ENCODE results near the gene NEK7. TPM values are rescaled to one million over a fixed set of nuclear protein-coding genes. Genes with fewer than 3 reads are reported as not detected.

NEK7 gene
- total RNA-seq, 4 donors from 2014 or later: 50.4 to 71.6 (median 57.3) TPM

DNA sequence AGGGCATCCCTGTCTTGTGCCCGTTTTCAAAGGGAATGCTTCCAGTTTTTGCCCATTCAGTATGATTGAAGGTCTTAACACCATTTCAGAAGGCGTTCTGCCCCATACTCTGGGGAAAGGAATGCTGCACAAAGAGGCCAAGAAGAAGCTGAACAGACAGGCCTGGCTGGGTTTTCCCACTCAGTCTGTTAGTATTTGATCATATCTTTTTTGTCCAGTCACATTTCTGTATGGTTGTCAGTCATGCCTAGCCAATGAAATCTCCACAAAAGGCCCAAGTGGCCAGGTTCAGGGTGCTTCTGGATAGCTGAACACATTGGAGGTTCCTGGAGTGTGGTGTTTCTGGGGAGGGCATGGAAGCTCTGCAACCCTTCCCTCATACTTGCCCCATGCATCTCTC, 72.1 kb downstream of the NEK7 start:
- intact Hi-C loops (cut with DNase I; ENCODE audit: low total_unique reads): no loop called here
- H3K4me3 ChIP-seq (ENCODE audit: low read depth, poor library complexity, severe bottlenecking): no peak overlapping the region
- no peak for TF ChIP-seq POLR2A (IDR thresholded peaks at IDR 0.05)
- TF ChIP-seq, protein P1, sequence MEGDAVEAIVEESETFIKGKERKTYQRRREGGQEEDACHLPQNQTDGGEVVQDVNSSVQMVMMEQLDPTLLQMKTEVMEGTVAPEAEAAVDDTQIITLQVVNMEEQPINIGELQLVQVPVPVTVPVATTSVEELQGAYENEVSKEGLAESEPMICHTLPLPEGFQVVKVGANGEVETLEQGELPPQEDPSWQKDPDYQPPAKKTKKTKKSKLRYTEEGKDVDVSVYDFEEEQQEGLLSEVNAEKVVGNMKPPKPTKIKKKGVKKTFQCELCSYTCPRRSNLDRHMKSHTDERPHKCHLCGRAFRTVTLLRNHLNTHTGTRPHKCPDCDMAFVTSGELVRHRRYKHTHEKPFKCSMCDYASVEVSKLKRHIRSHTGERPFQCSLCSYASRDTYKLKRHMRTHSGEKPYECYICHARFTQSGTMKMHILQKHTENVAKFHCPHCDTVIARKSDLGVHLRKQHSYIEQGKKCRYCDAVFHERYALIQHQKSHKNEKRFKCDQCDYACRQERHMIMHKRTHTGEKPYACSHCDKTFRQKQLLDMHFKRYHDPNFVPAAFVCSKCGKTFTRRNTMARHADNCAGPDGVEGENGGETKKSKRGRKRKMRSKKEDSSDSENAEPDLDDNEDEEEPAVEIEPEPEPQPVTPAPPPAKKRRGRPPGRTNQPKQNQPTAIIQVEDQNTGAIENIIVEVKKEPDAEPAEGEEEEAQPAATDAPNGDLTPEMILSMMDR (IDR thresholded peaks at IDR 0.05): no peak
- DNase-seq (ENCODE audit: low spot score in 2 of 2): no peak
- 86 to 95% methylated on average over 2 of the region's 2 CpGs for whole genome bisulfite sequencing, 2 donors

DNA sequence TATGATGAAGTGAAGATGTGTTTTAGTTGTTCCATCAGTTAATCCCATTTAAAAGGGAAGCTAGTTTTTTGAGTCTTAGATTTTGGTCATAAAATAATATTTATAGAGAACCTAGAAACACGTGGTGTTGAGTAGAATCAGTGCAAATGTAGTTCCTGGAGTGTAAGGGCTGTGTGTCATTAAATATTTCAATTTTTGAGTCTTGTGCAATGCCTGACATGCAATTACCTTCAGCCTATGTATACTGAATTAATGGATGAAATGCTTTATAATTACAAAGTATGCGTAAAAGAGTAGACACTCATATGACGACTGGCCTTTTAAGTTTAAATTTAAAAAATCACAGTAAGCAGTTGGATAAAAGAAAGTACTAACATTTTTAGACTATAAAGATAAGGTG, 75.0 kb downstream of the NEK7 start:
- TF ChIP-seq POLR2A (IDR thresholded peaks at IDR 0.05): no peak
- TF ChIP-seq, protein P1 (IDR thresholded peaks at IDR 0.05): no peak
- no peak overlapping the region for H3K4me3 ChIP-seq (ENCODE audit: low read depth, poor library complexity, severe bottlenecking)
- 82 to 88% methylated on average over 3 of the region's 3 CpGs for WGBS, 2 donors
- no peak for DNase-seq (ENCODE audit: low spot score in 2 of 2)
- intact Hi-C loops (cut with DNase I; ENCODE audit: low total_unique reads): no loop called here

DNA sequence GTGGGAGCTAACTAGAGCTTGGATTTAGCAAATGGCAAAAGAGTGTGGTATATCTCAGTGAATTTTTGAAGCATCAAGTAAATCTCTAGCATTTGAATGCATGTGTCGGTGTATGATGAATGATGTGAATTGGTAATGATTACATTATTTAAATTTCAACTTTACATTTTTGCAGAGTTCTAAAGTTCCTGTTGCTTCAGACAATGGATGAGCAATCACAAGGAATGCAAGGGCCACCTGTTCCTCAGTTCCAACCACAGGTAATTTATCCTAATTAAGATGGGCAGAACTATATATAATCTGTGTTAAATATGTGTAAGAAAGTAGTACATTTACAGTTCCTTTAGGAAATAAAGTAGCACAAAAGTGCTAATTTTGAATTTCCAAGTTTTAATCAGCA, 75.6 kb downstream of the NEK7 start:
- no peak for DNase-seq (ENCODE audit: low spot score in 2 of 2)
- intact Hi-C loops (cut with DNase I; ENCODE audit: low total_unique reads): no loop called here
- H3K4me3 ChIP-seq (ENCODE audit: low read depth, poor library complexity, severe bottlenecking): no peak overlapping the region
- WGBS, 2 donors: 92% methylated on average over 1 of the region's 1 CpG
- TF ChIP-seq POLR2A (IDR thresholded peaks at IDR 0.05): no peak
- TF ChIP-seq, protein P1 (IDR thresholded peaks at IDR 0.05): no peak

DNA sequence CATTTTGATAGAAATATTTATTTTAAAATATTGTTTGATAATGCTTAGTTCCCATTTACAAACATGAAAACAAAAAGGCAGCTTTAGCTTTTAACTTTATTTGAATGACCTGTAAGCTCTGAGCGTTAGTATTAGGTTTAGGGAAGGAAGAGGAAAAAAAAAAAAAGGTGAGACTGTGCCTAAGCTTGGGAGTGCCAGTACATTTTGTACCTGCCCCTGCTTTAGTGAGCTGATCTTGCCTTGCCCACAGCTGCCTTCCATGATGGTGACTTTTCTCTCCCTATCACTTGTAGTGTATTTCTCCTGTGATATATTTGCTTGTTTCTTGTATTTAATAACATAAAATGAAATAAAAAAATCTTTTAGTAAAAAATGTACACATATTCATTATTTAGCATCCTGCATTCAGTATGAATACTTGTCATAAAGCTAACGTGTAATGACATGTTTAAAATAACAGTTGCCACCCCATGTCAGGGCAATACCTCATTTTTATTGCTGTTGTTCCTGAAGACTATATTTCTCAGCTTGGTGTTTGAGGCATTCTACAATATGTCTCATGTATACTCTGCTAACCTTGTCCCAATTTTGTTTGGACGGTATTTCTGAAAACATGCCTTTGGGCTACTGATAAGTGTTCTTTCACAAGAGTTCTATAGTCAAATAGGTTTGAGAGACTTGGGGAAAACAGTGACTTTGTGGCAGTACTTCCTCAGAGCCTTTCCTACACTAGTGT, 76.3 kb downstream of the NEK7 start:
- intact Hi-C loops (cut with DNase I; ENCODE audit: low total_unique reads): no loop called here
- 48 to 50% methylated on average over 3 of the region's 3 CpGs for WGBS, 2 donors

DNA sequence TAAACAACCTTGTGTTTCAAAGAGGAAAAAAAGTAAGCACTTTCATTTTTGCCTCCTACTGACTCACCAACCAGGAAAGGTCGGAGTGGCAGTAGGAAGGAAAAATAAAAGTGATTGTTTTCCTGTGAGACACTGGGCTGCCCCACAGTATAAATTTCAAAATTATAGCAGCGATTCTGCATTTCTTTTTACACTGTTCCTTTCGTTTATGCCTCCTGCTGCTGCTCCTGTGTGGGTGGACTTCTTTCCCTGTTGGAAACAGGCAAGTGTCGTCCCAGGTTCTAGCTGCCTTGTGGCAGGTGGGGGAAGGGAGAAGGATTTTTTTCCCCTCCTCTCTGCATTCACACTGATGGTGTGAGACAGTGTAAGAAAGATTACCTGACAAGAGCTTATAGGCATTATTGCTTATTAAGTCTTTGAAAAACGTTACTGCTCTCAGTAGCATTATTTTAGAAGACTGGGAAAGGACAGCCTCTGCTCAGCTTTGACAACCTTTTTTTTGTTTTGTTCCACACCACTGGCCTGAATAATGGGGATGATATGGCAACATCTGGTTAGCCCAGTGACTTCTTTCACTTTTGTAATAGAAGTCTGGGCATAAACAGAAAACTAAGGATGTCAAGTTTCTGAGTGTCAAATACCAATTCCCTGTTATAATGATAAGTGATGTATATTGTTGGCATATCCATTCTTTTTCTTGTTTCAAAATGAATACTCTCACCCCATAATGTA, 77.9 kb downstream of the NEK7 start:
- no peak for DNase-seq (ENCODE audit: low spot score in 2 of 2)
- 44 to 59% methylated on average over 5 of the region's 5 CpGs for WGBS, 2 donors
- no peak overlapping the region for H3K4me3 ChIP-seq (ENCODE audit: low read depth, poor library complexity, severe bottlenecking)
- intact Hi-C loops (cut with DNase I; ENCODE audit: low total_unique reads): no loop called here
- no peak for TF ChIP-seq POLR2A (IDR thresholded peaks at IDR 0.05)
- TF ChIP-seq, protein P1 (IDR thresholded peaks at IDR 0.05): no peak

More for the DNA sequence above, 76.3 kb downstream of the NEK7 start:
- DNase-seq (ENCODE audit: low spot score in 2 of 2): no peak
- TF ChIP-seq, protein P1 (IDR thresholded peaks at IDR 0.05): no peak
- no peak for TF ChIP-seq POLR2A (IDR thresholded peaks at IDR 0.05)
- no peak overlapping the region for H3K4me3 ChIP-seq (ENCODE audit: low read depth, poor library complexity, severe bottlenecking)

Measured in lower leg skin (tissue), 4 donors.